Stimulated activated CD8-positive, alpha-beta memory T cell treated with anti-CD3 and anti-CD28 coated beads, Interleukin-2, amount 100 ng/mL, for 1 hour (primary cell): ENCODE data around the gene MAX.
A peak's percentile ranks its signal among the peaks of the same experiment; 100 is the strongest.

Experiments used
- DNase-seq, 2 donors: peaks; one replicate each; pipeline ENCODE4 v3.0.0-alpha.2; 2020; ENCODE audit warnings: low read depth in 2 of 2

The MAX gene

GRCh38 chr14:65102441-65103149, at the start of gene MAX:
Gene MAX (minus strand): TSS chr14:65102517. CDS start chr14:65102339, 178 bp downstream.
- peak; percentile 95 for DNase-seq

GRCh38 chr14:65151609-65151956, 49.3 kb upstream of the MAX start:
- DNase-seq = no peak

DNA sequence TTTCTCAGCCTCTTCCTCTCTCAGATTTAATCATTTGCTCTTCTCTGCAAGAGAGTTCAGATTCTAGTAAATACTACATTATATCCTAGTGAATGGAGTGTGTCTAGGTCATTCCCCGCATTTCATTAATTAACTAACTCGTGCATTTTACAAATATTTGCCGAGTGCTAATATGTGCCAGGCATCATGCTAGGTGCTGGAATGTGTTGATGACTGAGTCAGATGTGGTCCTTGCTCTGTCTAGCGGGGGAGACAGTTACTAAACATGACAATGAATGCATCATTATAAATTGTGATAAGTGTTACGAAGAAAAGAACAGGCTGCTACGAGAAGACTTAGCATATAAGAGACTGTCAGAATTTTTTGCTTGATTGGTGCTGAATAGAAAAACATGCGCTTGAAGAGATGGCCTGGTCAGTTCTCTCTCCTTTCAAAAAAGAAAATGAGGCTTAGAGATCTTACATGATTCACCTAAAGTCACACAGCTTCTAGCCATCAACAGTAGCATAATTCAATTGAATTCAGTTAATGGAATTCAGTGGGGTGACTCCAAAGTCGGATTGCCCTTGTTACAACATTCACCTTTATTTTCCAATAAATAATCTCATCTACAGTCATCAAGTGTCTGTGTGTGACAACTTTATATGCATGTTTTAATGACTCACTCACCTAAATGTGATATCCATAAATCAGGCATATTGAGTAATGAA, 48.7 kb upstream of the MAX start:
- no peak for DNase-seq

GRCh38 chr14:65149116-65149515, 46.8 kb upstream of the MAX start:
- DNase-seq = no peak

DNA sequence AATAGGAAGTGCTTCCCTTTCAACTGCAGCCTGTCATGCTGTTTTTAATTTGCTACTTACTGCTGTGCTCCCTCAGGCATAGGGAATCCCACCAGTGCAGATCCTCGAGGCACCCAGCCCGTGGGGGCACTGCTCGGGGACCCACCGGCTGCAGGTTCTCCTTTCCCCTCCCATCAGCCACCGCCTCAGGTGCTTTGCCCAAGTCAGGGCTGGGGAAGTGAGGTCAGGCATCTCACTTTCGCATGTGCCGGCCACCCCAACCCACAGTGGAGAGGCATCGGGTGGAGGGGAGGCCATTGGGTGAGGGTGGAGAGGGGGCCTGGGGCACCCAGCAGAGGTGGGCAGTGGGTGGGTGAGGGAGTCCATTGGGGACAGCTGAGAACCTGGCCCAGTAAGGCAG, 41.9 kb upstream of the MAX start:
- DNase-seq = no peak

GRCh38 chr14:65142914-65143625, 40.8 kb upstream of the MAX start:
- DNase-seq = no peak

- no peak for DNase-seq
These were observed 40.1 kb upstream of the MAX start for GRCh38 chr14:65142429-65142828.

DNA sequence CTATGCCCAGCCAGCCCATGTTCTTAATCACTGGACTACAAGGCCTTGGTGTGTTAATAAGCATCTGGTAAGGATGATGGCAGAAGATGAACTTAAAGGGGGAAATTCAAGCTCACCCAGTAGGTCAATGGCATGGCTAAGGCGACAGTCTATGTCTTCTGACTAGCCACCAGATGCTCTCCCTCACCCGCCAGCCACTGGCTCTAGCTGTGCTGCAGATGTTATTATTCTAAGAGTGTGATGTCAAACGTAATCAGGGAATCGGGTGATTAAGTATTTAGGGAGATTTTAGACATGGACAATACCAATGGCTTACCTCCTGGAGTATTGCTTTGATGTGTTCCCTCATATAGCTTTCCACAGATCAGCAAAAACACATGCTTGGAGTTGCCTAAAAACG, 39.2 kb upstream of the MAX start:
- DNase-seq = no peak

GRCh38 chr14:65137648-65138307, 35.5 kb upstream of the MAX start:
- no peak for DNase-seq

DNA sequence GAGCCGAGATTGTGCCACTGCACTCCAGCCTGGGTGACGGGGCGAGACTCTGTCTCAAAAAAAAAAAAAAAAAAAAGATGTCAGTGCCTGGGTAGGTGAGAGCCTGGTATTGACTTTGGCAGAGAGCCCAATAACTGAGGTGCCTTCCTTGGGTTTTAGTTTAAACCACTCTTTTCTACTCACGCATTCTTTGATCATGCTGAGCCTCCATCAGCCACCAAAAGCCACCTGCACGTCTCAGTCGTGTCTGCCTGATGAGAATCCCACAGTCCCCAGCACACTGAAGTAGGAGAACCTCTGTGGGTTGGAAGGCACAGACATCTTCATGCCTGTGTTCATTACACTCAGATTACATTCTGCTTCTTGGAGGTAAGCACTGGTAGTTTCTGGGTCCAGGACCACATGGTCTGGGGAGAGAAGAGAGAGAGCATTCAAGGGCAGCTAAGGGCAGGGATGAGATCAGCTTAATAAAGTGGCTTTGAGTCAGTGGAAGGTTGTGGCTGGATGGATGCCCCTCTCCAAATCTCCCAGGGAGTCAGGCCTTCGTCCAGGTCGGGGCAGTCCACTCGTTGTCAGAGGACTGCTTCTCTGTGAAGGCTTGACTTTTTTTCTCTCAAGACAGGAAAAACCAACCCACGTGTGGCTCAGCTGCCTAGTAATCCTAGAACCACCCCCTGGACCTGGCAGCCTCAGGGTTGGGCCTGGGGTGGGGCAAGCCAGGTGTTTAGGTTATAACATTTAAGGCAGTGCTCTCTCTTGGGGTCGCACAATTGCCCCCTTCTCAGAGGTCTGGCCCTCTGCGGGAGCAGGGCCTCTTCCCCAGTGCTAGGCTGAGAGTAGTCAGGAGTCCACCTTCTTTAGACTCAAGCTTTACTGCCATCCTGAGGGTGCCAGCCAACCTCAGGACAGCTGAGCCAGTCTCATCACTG, 32.6 kb upstream of the MAX start:
- DNase-seq = no peak

GRCh38 chr14:65132855-65133254, 30.5 kb upstream of the MAX start:
- no peak for DNase-seq

DNA sequence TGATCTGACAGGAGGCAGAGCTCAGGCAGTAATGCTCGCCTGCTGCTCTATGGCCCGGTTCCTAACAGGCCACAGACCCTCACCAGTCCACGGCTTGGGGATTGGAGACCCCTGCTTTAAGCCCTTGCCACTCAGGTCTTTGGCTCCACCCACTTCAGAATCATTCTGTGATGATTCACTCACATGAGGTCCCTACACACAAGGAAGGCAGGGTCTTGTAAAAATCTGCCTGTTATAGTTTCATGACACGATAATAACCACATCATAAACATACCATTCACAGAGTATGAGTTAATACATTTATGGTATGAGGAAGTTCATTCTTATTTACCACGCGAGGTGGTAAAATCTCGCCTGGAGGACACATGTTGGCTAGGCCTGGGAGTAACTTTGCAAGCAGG, 29.0 kb upstream of the MAX start:
- no peak for DNase-seq

GRCh38 chr14:65128096-65128495, 25.8 kb upstream of the MAX start:
- DNase-seq = no peak

DNA sequence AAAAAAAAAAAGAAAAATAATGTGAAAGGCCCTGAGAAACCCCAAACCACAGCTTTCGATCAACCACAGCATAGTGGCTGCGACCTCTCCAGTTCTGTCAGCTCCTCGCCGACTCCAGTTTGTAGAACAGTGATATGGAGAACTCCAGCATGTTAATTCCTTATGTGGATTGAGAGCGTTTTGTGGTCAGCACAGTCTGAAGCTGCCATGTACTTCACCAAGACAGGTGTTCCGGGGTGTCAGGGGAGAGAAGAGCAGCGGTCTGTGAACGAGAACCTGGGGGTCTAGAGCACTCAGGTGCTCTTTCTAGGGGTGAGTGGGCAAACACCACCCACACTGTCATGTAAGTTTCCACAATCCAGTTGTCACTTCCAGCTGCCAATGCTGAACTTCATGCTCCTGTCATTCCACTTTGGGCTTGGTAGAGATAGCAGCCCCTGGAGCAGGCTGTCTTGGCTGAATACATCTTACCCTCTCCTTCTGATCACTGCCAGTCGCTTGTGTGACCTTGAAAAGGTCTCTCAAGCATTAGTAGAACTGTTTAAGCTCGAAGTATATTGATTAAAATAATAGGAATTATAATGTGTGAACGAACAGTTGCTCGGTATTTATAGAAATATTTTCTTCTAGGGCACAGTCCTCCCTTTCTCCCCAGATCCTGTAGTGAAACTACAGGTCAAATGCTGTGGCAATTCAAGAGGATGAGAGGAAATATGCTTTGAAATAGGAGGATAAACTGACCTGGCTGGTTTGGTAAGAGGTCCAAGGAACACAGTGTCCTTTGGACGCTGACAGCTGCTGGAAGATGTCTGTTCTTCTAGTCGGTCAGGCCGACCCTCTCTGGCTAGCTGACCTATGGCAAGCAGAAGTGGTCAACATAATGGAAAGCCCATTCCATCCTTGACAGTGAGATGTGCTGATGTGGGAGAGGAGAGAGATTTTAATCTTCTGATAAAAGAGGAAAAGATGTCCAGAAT, 15.7 kb upstream of the MAX start:
- no peak for DNase-seq

GRCh38 chr14:65115615-65116014, 13.3 kb upstream of the MAX start:
- no peak for DNase-seq

- no peak for DNase-seq
These were observed 8.2 kb upstream of the MAX start for GRCh38 chr14:65110525-65110924.

GRCh38 chr14:65109357-65109756, 7.0 kb upstream of the MAX start:
- DNase-seq = no peak

- no peak for DNase-seq
These were observed 4.9 kb upstream of the MAX start for GRCh38 chr14:65107200-65107599.

- no peak for DNase-seq
These were observed 4.4 kb upstream of the MAX start for GRCh38 chr14:65106736-65107135.

DNA sequence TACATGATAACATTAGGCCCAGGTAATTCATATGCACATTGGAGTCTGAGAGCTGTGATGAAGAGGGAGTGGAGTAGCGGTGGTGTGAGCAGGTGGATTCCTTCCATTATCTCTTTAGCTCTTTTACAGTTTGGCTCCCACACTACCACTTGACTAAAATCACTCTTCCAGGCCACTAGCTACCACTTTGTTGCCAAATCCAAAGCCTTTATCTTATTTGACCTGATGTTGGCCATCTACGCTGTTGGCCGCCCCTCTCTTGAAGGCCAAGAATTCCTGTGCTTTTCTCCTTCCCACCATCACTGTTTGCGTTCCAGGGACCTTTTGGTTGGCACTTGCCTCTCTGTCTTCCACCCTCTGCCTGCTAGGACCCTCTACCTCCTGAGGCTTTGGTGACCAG, 4.0 kb upstream of the MAX start:
- no peak for DNase-seq
